Trophoblast cell (in vitro differentiated cells and primary cell): ENCODE results near the gene EPS8.
"Not testable (repeated sequence)": the region's sequence is repeated elsewhere in the genome, so short reads cannot be mapped to it uniquely, and the experiment has no call there.

Experiments
- DNase-seq, 2 donors: peaks; one replicate each; pipeline ENCODE4 v3.0.0-alpha.2; 2016
- H2AFZ ChIP-seq: 2 replicates; pipeline ENCODE4 v1.6.1; 2013; ENCODE audit warnings: low read length, moderate library complexity, mild to moderate bottlenecking; ENCODE audit not compliant: insufficient read depth, poor library complexity
- H2AK5ac ChIP-seq: 2 replicates; pipeline ENCODE4 v1.6.1; 2013; ENCODE audit warnings: mild to moderate bottlenecking, low read length
- H2BK120ac ChIP-seq: 2 replicates; pipeline ENCODE4 v1.6.1; 2013; ENCODE audit warnings: low read length, mild to moderate bottlenecking, moderate library complexity; ENCODE audit not compliant: insufficient read depth, poor library complexity
- H2BK12ac ChIP-seq: 2 replicates; pipeline ENCODE4 v1.6.1; 2013; ENCODE audit warnings: mild to moderate bottlenecking, low read length, moderate library complexity
- H2BK5ac ChIP-seq: 2 replicates; pipeline ENCODE4 v1.6.1; 2013; ENCODE audit warnings: low read length, low read depth, moderate library complexity, mild to moderate bottlenecking; ENCODE audit not compliant: poor library complexity
- H3K14ac ChIP-seq: 2 replicates; pipeline ENCODE4 v1.6.1; 2013; ENCODE audit warnings: mild to moderate bottlenecking, low read length
- H3K18ac ChIP-seq: 2 replicates; pipeline ENCODE4 v1.6.1; 2013; ENCODE audit warnings: mild to moderate bottlenecking, low read length
- H3K23ac ChIP-seq: 2 replicates; pipeline ENCODE4 v1.6.1; 2013; ENCODE audit warnings: low read length
- H3K27ac ChIP-seq: 2 replicates; pipeline ENCODE4 v1.5.1; 2013; ENCODE audit warnings: low read depth, mild to moderate bottlenecking, inconsistent platforms, low read length, moderate library complexity
- H3K27me3 ChIP-seq: 2 replicates; pipeline ENCODE4 v1.6.1; 2013; ENCODE audit warnings: inconsistent platforms, mild to moderate bottlenecking, low read length, moderate library complexity; ENCODE audit not compliant: insufficient read depth
- H3K36me3 ChIP-seq, 2 experiments: 1 replicate in 1 of 2; 2 replicates in 1 of 2; pipeline ENCODE4 v1.6.1; 2013; ENCODE audit warnings: low read length in 2 of 2, mild to moderate bottlenecking in 2 of 2, moderate library complexity in 1 of 2; ENCODE audit not compliant: insufficient read depth in 2 of 2, control insufficient read depth in 1 of 2
- H3K4ac ChIP-seq: 2 replicates; pipeline ENCODE4 v1.6.1; 2013; ENCODE audit warnings: low read depth, mild to moderate bottlenecking, low read length, moderate library complexity
- H3K4me1 ChIP-seq, 2 experiments: 1 replicate in 1 of 2; 2 replicates in 1 of 2; pipeline ENCODE4 v1.6.1; 2013; ENCODE audit warnings: low read length in 2 of 2, mild to moderate bottlenecking in 2 of 2, moderate library complexity in 1 of 2; ENCODE audit not compliant: insufficient read depth in 2 of 2, control insufficient read depth in 1 of 2
- H3K4me2 ChIP-seq: 2 replicates; pipeline ENCODE4 v1.6.1; 2013; ENCODE audit warnings: inconsistent platforms, mild to moderate bottlenecking, low read length, moderate library complexity
- H3K4me3 ChIP-seq: 2 replicates; pipeline ENCODE4 v1.5.1; 2013; ENCODE audit warnings: mild to moderate bottlenecking, low read depth, low read length, inconsistent platforms
- H3K79me1 ChIP-seq: one replicate; pipeline ENCODE4 v1.6.1; 2013; ENCODE audit warnings: low read length
- H3K79me2 ChIP-seq: 2 replicates; pipeline ENCODE4 v1.6.1; 2013; ENCODE audit warnings: low read length, mild to moderate bottlenecking; ENCODE audit not compliant: control insufficient read depth, insufficient read depth, poor library complexity
- H3K9ac ChIP-seq: 2 replicates; pipeline ENCODE4 v1.6.1; 2013; ENCODE audit warnings: mild to moderate bottlenecking, low read length
- H3K9me3 ChIP-seq: 2 replicates; pipeline ENCODE4 v1.6.1; 2013; ENCODE audit warnings: low read depth, mild to moderate bottlenecking, control low read depth, inconsistent platforms, low read length; ENCODE audit not compliant: insufficient read depth
- H4K12ac ChIP-seq: 2 replicates; pipeline ENCODE4 v1.6.1; 2013; ENCODE audit warnings: low read depth, mild to moderate bottlenecking, low read length, moderate library complexity
- H4K8ac ChIP-seq: 2 replicates; pipeline ENCODE4 v1.6.1; 2013; ENCODE audit warnings: low read depth, mild to moderate bottlenecking, low read length, moderate library complexity
- H4K91ac ChIP-seq: one replicate; pipeline ENCODE4 v1.6.1; 2013; ENCODE audit warnings: low read depth, mild to moderate bottlenecking, low read length, moderate library complexity
- WGBS: extraction: QIAGEN DNeasy Blood & Tissue Kit; methylation state at CpG from one replicate; pipeline ENCODE4 v1.1.7; 2013; ENCODE audit warnings: missing lambda C conversion rate; ENCODE audit not compliant: insufficient read length, insufficient coverage; ENCODE audit errors: extremely low coverage; 5-methylcytosine and 5-hydroxymethylcytosine counted together

The EPS8 gene

GRCh38 chr12:15627995-15628945 lies 160.9 kb downstream of the EPS8 start:
- Histone ChIP-seq H3K4me3 (no peak overlapping the region), H2BK5ac (no peak overlapping the region), H3K9me3 (no peaks in the 10 kb centered on the region), H2BK12ac (peak overlapping the region; percentile 84), H3K14ac (no peak overlapping the region), H3K4ac (no peak overlapping the region), H4K91ac (peak overlapping the region; percentile 14), H3K36me3 (no peaks in the 10 kb centered on the region), H3K4me1 (peaks cover 2 to 4% of the 10 kb centered on the region in 2 experiments), H3K27me3 (no peaks in the 10 kb centered on the region), H3K9ac (no peak overlapping the region), H3K79me2 (no peaks in the 10 kb centered on the region), H2AK5ac (no peak overlapping the region), H2BK120ac (no peak overlapping the region), H3K27ac (peak overlapping the region; percentile 73), H3K18ac (no peak overlapping the region), H3K4me2 (no peak overlapping the region), H4K8ac (no peak overlapping the region), H3K79me1 (peaks cover 4% of the 10 kb centered on the region), H2AFZ (no peak overlapping the region), H3K23ac (no peak overlapping the region), H4K12ac (no peak overlapping the region)
- WGBS, result no CpG with 5 or more reads among the region's 4 CpGs
- peak in 1 of 2 donors; percentile 9 for DNase-seq

GRCh38 chr12:15625075-15625474 lies 164.1 kb downstream of the EPS8 start:
- Histone ChIP-seq H3K14ac (no peak overlapping the region), H4K12ac (no peak overlapping the region), H3K9ac (no peak overlapping the region), H3K4me2 (no peak overlapping the region), H3K79me2 (no peaks in the 10 kb centered on the region), H2BK12ac (no peak overlapping the region), H4K91ac (no peak overlapping the region), H2BK5ac (no peak overlapping the region), H3K36me3 (no peaks in the 10 kb centered on the region), H2AK5ac (no peak overlapping the region), H4K8ac (no peak overlapping the region), H2AFZ (no peak overlapping the region), H3K9me3 (no peaks in the 10 kb centered on the region), H3K18ac (no peak overlapping the region), H3K4me3 (no peak overlapping the region), H2BK120ac (no peak overlapping the region), H3K27me3 (no peaks in the 10 kb centered on the region), H3K23ac (no peak overlapping the region), H3K4ac (no peak overlapping the region), H3K27ac (no peak overlapping the region), H3K79me1 (peaks cover 2% of the 10 kb centered on the region), H3K4me1 (peaks cover 0 to 2% of the 10 kb centered on the region in 2 experiments)
- DNase-seq, result no peak
- no CpG with 5 or more reads among the region's 2 CpGs for WGBS

- no peak overlapping the region for H3K18ac ChIP-seq
- no peak overlapping the region for H3K4me2 ChIP-seq
These were observed 168.2 kb downstream of the EPS8 start for GRCh38 chr12:15620741-15621539.

GRCh38 chr12:15616495-15616894 lies 172.7 kb downstream of the EPS8 start:
- not testable (repeated sequence) for H3K27me3 ChIP-seq, H3K36me3 ChIP-seq, H3K23ac ChIP-seq

More at GRCh38 chr12:15620741-15621539, 168.2 kb downstream of the EPS8 start:
- no peaks in the 10 kb centered on the region for H3K4me1 ChIP-seq
- no peak overlapping the region for H2AK5ac ChIP-seq
- no peak overlapping the region for H3K9ac ChIP-seq
- no peak overlapping the region for H2BK5ac ChIP-seq
- no peaks in the 10 kb centered on the region for H3K27me3 ChIP-seq
- no peak overlapping the region for H3K27ac ChIP-seq
- no peak for DNase-seq
- H3K9me3 ChIP-seq, result peaks cover 2% of the 10 kb centered on the region
- H3K23ac ChIP-seq, result no peak overlapping the region
- H3K79me1 ChIP-seq, result no peaks in the 10 kb centered on the region
- no peak overlapping the region for H4K12ac ChIP-seq
- H2BK12ac ChIP-seq, result no peak overlapping the region
- H4K91ac ChIP-seq, result no peak overlapping the region
- no peaks in the 10 kb centered on the region for H3K79me2 ChIP-seq
- H3K36me3 ChIP-seq, result no peaks in the 10 kb centered on the region
- no peak overlapping the region for H3K4me3 ChIP-seq
- no CpG with 5 or more reads among the region's 4 CpGs for WGBS
- no peak overlapping the region for H4K8ac ChIP-seq
- H3K14ac ChIP-seq, result no peak overlapping the region
- no peak overlapping the region for H2BK120ac ChIP-seq
- no peak overlapping the region for H3K4ac ChIP-seq
- no peak overlapping the region for H2AFZ ChIP-seq

More at GRCh38 chr12:15616495-15616894, 172.7 kb downstream of the EPS8 start:
- not testable (repeated sequence) for H3K4me1 ChIP-seq, H4K8ac ChIP-seq, H3K79me1 ChIP-seq, H3K79me2 ChIP-seq, H2AFZ ChIP-seq, H3K4me2 ChIP-seq, H2BK120ac ChIP-seq, H3K9me3 ChIP-seq, H3K27ac ChIP-seq, H2AK5ac ChIP-seq, H3K14ac ChIP-seq, H3K18ac ChIP-seq, H4K91ac ChIP-seq, H3K4me3 ChIP-seq, H4K12ac ChIP-seq, H2BK5ac ChIP-seq, H3K9ac ChIP-seq, H3K4ac ChIP-seq, DNase-seq, H2BK12ac ChIP-seq
- no CpG with 5 or more reads among the region's 8 CpGs for WGBS
